ENCODE results near the gene IWS1. TPM values are rescaled to one million over a fixed set of nuclear protein-coding genes. Genes with fewer than 3 reads are reported as not detected.

Gene IWS1
- total RNA-seq, 4 donors from 2014 or later, result 8.5 to 47.4 (median 33.1) TPM

DNA sequence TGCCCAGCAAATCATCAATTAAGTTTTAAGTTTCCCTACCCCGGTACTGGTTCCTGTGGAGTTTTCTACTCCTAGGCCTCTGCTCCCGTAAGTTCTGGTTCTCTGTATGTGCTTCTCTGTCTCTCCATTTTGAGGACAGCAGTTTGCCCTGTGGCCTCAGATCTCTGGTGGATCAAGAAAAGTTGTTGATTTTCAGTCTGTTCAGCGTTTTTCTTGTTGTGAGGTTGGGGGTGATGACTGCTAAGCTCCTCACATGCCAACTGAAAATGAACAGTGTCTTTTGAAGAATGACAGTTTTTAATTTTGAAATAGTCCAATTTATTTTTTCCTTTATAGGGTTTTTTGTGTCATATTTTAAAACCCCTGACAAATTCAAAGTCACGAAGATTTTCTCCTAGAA lies 76.4 kb downstream of the IWS1 start:
- DNase-seq, result no peak
- no peaks in the 10 kb centered on the region for H3K4me1 ChIP-seq
- TF ChIP-seq, protein P1, sequence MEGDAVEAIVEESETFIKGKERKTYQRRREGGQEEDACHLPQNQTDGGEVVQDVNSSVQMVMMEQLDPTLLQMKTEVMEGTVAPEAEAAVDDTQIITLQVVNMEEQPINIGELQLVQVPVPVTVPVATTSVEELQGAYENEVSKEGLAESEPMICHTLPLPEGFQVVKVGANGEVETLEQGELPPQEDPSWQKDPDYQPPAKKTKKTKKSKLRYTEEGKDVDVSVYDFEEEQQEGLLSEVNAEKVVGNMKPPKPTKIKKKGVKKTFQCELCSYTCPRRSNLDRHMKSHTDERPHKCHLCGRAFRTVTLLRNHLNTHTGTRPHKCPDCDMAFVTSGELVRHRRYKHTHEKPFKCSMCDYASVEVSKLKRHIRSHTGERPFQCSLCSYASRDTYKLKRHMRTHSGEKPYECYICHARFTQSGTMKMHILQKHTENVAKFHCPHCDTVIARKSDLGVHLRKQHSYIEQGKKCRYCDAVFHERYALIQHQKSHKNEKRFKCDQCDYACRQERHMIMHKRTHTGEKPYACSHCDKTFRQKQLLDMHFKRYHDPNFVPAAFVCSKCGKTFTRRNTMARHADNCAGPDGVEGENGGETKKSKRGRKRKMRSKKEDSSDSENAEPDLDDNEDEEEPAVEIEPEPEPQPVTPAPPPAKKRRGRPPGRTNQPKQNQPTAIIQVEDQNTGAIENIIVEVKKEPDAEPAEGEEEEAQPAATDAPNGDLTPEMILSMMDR (IDR thresholded peaks at IDR 0.05), result no peak
- no peak for TF ChIP-seq POLR2A (IDR thresholded peaks at IDR 0.05)
- intact Hi-C loops (cut with DNase I; ENCODE audit: low total_unique reads), result no loop called here
- H3K4me3 ChIP-seq, result no peak overlapping the region
- H3K36me3 ChIP-seq, result no peaks in the 10 kb centered on the region
- no peak overlapping the region for H3K27ac ChIP-seq
- H3K9me3 ChIP-seq, result no peaks in the 10 kb centered on the region
- no peaks in the 10 kb centered on the region for H3K27me3 ChIP-seq

DNA sequence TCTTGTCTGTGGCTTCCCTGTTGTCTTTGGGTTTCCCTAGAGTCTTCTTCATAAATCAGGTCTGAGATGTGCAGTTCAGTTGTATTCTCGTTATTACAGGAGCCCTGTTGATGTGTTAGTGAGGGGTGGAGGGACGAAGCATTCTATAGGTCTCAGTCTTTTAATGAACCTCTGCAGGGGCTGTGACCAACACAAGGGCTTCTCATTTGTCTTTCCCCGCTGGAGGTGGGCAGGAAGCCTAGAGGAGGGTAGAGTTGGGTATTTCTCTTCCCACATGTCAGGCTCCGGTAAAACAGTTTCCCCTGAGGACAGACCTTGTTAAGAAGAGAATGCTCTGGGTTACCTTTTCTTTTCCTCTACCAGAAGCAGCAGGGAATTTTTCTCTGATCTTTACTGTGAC lies 76.9 kb downstream of the IWS1 start:
- TF ChIP-seq, protein P1 (IDR thresholded peaks at IDR 0.05), result no peak
- TF ChIP-seq POLR2A (IDR thresholded peaks at IDR 0.05), result no peak
- H3K4me1 ChIP-seq, result no peaks in the 10 kb centered on the region
- H3K36me3 ChIP-seq, result no peaks in the 10 kb centered on the region
- intact Hi-C loops (cut with DNase I; ENCODE audit: low total_unique reads), result no loop called here
- DNase-seq, result no peak
- H3K27me3 ChIP-seq, result no peaks in the 10 kb centered on the region
- no peak overlapping the region for H3K4me3 ChIP-seq
- H3K9me3 ChIP-seq, result no peaks in the 10 kb centered on the region
- no peak overlapping the region for H3K27ac ChIP-seq

DNA sequence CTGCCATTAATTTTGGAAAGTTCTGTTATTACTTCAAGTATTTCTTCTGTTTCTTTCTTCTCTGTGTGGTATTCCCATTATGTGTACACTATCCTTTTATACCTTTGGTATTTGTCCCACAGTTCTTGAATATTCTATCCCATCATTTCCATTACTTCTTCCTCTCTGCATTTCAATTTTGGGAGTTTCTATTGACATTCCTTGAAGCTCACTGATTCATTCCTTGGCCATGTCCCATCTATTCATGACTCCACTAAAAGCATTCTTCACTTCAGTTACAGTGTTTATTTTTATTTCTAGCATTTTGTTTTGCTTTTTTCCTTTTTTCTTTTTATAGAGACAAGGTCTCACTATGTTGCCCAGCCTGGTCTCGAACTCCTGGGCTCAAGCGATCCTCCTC lies 77.8 kb downstream of the IWS1 start:
- TF ChIP-seq, protein P1 (IDR thresholded peaks at IDR 0.05), result no peak
- no peak for TF ChIP-seq POLR2A (IDR thresholded peaks at IDR 0.05)
- no peaks in the 10 kb centered on the region for H3K9me3 ChIP-seq
- intact Hi-C loops (cut with DNase I; ENCODE audit: low total_unique reads), result no loop called here
- H3K4me1 ChIP-seq, result no peaks in the 10 kb centered on the region
- no peak overlapping the region for H3K27ac ChIP-seq
- no peak for DNase-seq
- no peaks in the 10 kb centered on the region for H3K36me3 ChIP-seq
- no peak overlapping the region for H3K4me3 ChIP-seq
- H3K27me3 ChIP-seq, result no peaks in the 10 kb centered on the region

DNA sequence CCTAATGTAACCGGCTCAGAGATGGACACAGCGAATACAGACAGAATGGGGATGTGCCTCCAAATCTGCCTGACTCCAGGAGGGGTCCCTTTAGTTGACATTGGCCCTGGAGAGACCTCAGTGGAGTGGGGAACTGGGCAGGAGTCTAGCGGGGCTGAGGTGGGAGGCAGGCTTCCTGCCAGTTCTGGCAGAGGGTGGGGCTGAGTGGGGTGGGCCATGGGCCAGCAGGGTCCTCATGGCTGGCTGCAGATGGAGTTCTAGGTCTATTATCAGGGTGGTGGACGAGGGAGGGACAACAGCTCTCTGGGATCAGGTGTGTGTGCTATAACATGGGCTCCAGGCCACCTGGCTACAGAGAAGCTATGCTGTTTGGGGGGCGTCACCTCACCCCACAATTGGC lies 86.9 kb downstream of the IWS1 start:
- Histone ChIP-seq H3K27ac (no peak overlapping the region), H3K9me3 (no peaks in the 10 kb centered on the region), H3K4me1 (no peaks in the 10 kb centered on the region), H3K36me3 (no peaks in the 10 kb centered on the region), H3K4me3 (no peak overlapping the region), H3K27me3 (no peaks in the 10 kb centered on the region)
- DNase-seq, result no peak
- TF ChIP-seq, protein P1 (IDR thresholded peaks at IDR 0.05), result no peak
- TF ChIP-seq POLR2A (IDR thresholded peaks at IDR 0.05), result no peak
- intact Hi-C loops (cut with DNase I; ENCODE audit: low total_unique reads), result no loop called here

DNA sequence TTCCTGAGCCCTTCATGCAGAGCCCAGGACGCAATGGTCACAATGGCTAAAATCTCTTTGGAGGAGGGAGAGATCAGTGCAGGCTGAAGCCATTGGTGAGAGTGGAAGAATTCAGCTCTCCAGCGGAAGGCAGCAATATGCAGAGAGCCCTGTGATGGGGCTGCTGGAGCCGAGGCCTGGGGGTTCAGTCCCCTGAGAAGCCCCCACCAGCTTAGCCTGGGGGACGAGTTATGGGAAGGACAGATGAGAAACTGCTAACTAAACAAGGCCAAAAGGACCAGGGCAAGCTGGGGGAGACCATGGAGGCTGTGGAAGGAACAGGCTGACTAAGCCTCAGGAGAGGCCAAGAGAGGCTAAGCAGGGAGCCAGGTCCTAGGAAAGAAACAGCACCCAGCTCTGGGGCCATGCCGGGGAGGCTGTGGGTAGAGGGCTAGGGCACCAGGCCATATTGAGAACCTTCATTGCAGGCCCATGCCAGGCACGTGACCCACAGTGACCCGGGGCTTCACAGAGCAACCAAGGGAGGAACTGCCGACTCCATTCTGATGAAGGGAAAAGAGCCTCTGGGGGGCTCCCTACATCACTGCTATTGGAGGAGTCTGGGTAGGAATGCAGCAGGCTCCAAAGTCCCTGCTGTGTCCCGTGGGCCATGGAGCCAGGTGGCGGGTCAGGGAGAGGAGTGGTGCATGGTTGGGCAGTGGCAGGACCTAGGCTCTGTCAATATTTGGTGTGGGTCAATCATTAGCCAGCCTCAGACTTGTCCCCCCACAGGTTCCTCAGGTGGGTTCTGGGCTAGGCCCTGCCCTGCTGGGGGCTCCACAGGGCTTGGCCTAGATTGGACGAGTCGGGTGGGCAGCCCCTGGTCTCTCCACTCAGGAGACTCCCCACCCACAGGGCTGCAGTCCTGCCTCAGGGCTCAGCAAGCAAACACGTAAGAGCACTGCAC lies 88.2 kb downstream of the IWS1 start:
- Histone ChIP-seq H3K4me3 (no peak overlapping the region), H3K9me3 (no peaks in the 10 kb centered on the region), H3K4me1 (no peaks in the 10 kb centered on the region), H3K36me3 (no peaks in the 10 kb centered on the region), H3K27ac (no peak overlapping the region), H3K27me3 (no peaks in the 10 kb centered on the region)
- TF ChIP-seq, protein P1 (IDR thresholded peaks at IDR 0.05), result no peak
- no peak for TF ChIP-seq POLR2A (IDR thresholded peaks at IDR 0.05)
- DNase-seq, result no peak
- intact Hi-C loops (cut with DNase I; ENCODE audit: low total_unique reads), result no loop called here

All from uterus (tissue), 4 donors.